Right renal cortex interstitium (tissue), 3 donors: ENCODE results near the gene PWWP2A. TPM values are rescaled to one million over a fixed set of nuclear protein-coding genes. Genes with fewer than 3 reads are reported as not detected.

Experiments
- polyA plus RNA-seq, 3 donors: library from polyadenylated mRNA; unstranded; fragments of 120-200 nt; gene quantifications; one replicate each; pipeline ENCODE4 v1.2.1, GENCODE V29; 2013; ENCODE audit not compliant: insufficient read length in 3 of 3

The PWWP2A gene
- polyA plus RNA-seq, 3 donors = 30.4 to 32.6 (median 30.7) TPM

Other genes with a start within 250 kb of the PWWP2A start
- gene ADRA1B, start 203.0 kb downstream of the PWWP2A start, polyA plus RNA-seq = 1 to 10 TPM; 2.3 to 2.5 (median 2.4) TPM
- 10 to 100 TPM; 68.3 to 70.6 (median 70.2) TPM for gene TTC1, start 110.3 kb downstream of the PWWP2A start, polyA plus RNA-seq
- gene FABP6, start 110.1 kb upstream of the PWWP2A start, polyA plus RNA-seq = under 1 TPM in 1 of 3 donors, not detected in 2; 0.23 TPM
- 1 to 10 TPM; 7.0 to 8.5 (median 7.2) TPM for gene CCNJL, start 193.1 kb upstream of the PWWP2A start, polyA plus RNA-seq